Measurements from ENCODE around the gene C5.

The C5 gene

DNA sequence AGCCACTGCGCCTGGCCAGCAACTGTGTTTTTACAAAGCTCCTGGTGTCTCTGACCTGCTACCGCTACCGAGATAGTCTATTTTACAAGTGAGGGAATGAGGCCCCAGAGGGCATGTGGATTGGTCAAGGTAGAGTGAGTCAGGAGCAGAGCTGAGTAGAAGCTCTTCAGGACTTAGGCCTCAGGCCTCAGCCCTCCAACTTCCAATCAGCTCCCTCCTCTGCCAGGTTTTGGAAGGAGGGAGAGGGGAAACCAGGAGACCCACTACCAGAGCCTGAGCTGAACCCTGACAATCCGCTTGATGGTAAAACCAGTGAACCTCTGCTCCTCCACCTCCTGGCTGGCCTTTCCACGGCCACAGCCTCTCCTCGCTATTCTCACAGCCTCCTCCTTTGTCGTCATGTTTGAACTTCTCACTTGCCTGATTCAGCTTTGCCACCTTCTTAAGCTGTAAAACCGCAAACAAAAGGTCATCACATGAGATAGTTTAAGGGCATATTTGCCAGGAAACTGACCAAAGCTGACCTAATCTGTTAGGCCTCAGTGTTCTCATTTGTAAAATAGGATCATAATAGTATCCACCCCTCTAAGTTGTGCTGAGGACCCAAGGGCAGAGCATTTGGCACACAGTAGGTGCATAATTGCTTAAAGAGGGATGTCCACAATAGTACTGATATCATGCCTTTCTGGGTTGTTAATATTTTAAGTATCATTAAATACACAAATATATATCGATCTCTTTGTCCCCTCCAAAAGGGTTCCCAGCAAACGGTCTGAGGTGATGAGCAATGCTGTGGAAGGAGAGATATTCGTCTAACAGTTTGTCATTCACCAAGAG, 125.2 kb downstream of the C5 start:
- DNase-seq = no peak
- Histone ChIP-seq H4K91ac (ENCODE audit: low read length) (no peak overlapping the region), H3K9ac (ENCODE audit: low read length) (no peak overlapping the region), H2AFZ (ENCODE audit: low read depth, low read length) (no peak overlapping the region), H2BK120ac (ENCODE audit: low read depth, low read length) (no peak overlapping the region), H3K23ac (ENCODE audit: low read length in 2 of 2) (no peak overlapping the region), H3K27ac (ENCODE audit: low read length, poor library complexity, severe bottlenecking) (no peak overlapping the region), H2BK5ac (ENCODE audit: low read depth, low read length, poor library complexity, severe bottlenecking) (no peak overlapping the region), H3K18ac (ENCODE audit: low read depth in 1 of 2, low read length in 2 of 2) (no peak overlapping the region), H2BK15ac (ENCODE audit: low read depth, poor library complexity, severe bottlenecking) (no peak overlapping the region), H3K27me3 (ENCODE audit: control insufficient read depth in 1 of 2, insufficient read depth in 1 of 2, low read length in 2 of 2) (no peaks in the 10 kb centered on the region), H4K8ac (ENCODE audit: low read length) (no peak overlapping the region), H3K36me3 (ENCODE audit: control insufficient read depth in 1 of 2, insufficient read depth in 2 of 2, low read depth in 1 of 2, low read length in 2 of 2) (no peaks in the 10 kb centered on the region), H3K4ac (ENCODE audit: low read depth in 1 of 2, low read length in 2 of 2) (no peak overlapping the region), H3K4me1 (ENCODE audit: control insufficient read depth, insufficient read depth, low read depth, low read length) (peaks cover 23% of the 10 kb centered on the region), H3K79me1 (replicated peaks; ENCODE audit: low read length, poor library complexity, severe bottlenecking) (peaks cover 3% of the 10 kb centered on the region), H3K14ac (ENCODE audit: low read length in 2 of 2) (no peak overlapping the region), H2BK12ac (ENCODE audit: low read length in 2 of 2) (no peak overlapping the region), H3K4me2 (ENCODE audit: low read length, poor library complexity, severe bottlenecking) (no peak overlapping the region), H2AK5ac (ENCODE audit: low read length, severe bottlenecking) (no peak overlapping the region), H3K4me3 (ENCODE audit: insufficient read depth in 1 of 2, low read depth in 1 of 2, low read length in 2 of 2) (no peak overlapping the region), H3K9me3 (ENCODE audit: control insufficient read depth, low read length) (no peaks in the 10 kb centered on the region)
- WGBS = 91% methylated on average over 8 of the region's 11 CpGs

DNA sequence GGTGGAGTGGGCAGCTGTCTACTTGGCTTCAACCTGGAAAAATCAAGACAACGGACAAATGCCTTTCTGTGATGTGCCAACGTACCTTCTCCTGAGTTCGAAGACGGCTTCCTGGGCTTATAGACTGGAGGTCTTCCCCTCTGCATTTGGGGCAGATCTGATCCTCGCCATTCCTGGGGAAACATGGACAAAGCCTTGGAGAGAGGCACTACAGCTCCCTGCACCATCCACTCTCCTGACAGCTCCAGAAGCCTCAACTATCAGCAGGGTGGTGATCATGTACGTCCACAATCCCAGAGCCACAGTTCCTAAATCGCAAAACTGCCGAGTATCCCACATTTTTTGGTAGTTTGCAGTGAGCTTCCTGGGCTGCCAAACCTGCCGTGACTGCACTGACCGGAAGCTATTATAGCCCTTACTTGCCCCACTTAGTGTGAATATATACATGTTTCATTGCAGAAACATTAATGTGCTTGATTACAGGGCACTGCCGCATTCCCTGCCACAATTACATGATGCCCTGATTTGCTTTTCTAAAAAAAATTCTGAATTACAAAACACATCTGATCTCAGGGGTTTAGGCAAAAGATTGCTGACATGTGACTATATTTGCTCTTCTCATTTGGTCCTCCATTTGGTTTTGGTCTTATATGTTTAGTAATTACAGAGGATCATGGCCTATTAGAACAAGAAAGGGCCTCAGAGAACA, 126.3 kb downstream of the C5 start:
- Histone ChIP-seq H3K18ac (ENCODE audit: low read depth in 1 of 2, low read length in 2 of 2) (no peak overlapping the region), H4K91ac (ENCODE audit: low read length) (no peak overlapping the region), H3K79me1 (replicated peaks; ENCODE audit: low read length, poor library complexity, severe bottlenecking) (peaks cover 2% of the 10 kb centered on the region), H2BK120ac (ENCODE audit: low read depth, low read length) (no peak overlapping the region), H3K4me2 (ENCODE audit: low read length, poor library complexity, severe bottlenecking) (no peak overlapping the region), H3K4me3 (ENCODE audit: insufficient read depth in 1 of 2, low read depth in 1 of 2, low read length in 2 of 2) (no peak overlapping the region), H3K36me3 (ENCODE audit: control insufficient read depth in 1 of 2, insufficient read depth in 2 of 2, low read depth in 1 of 2, low read length in 2 of 2) (no peaks in the 10 kb centered on the region), H3K23ac (ENCODE audit: low read length in 2 of 2) (no peak overlapping the region), H3K4ac (ENCODE audit: low read depth in 1 of 2, low read length in 2 of 2) (no peak overlapping the region), H3K9me3 (ENCODE audit: control insufficient read depth, low read length) (no peaks in the 10 kb centered on the region), H4K8ac (ENCODE audit: low read length) (no peak overlapping the region), H3K27me3 (ENCODE audit: control insufficient read depth in 1 of 2, insufficient read depth in 1 of 2, low read length in 2 of 2) (no peaks in the 10 kb centered on the region), H3K4me1 (ENCODE audit: control insufficient read depth, insufficient read depth, low read depth, low read length) (peaks cover 30% of the 10 kb centered on the region), H3K9ac (ENCODE audit: low read length) (no peak overlapping the region), H2BK5ac (ENCODE audit: low read depth, low read length, poor library complexity, severe bottlenecking) (no peak overlapping the region), H3K14ac (ENCODE audit: low read length in 2 of 2) (no peak overlapping the region), H2BK12ac (ENCODE audit: low read length in 2 of 2) (no peak overlapping the region), H2BK15ac (ENCODE audit: low read depth, poor library complexity, severe bottlenecking) (peak overlapping the region; percentile 6), H2AK5ac (ENCODE audit: low read length, severe bottlenecking) (no peak overlapping the region), H3K27ac (ENCODE audit: low read length, poor library complexity, severe bottlenecking) (no peak overlapping the region), H2AFZ (ENCODE audit: low read depth, low read length) (no peak overlapping the region)
- DNase-seq = no peak
- 95% methylated on average over 10 of the region's 11 CpGs for WGBS

DNA sequence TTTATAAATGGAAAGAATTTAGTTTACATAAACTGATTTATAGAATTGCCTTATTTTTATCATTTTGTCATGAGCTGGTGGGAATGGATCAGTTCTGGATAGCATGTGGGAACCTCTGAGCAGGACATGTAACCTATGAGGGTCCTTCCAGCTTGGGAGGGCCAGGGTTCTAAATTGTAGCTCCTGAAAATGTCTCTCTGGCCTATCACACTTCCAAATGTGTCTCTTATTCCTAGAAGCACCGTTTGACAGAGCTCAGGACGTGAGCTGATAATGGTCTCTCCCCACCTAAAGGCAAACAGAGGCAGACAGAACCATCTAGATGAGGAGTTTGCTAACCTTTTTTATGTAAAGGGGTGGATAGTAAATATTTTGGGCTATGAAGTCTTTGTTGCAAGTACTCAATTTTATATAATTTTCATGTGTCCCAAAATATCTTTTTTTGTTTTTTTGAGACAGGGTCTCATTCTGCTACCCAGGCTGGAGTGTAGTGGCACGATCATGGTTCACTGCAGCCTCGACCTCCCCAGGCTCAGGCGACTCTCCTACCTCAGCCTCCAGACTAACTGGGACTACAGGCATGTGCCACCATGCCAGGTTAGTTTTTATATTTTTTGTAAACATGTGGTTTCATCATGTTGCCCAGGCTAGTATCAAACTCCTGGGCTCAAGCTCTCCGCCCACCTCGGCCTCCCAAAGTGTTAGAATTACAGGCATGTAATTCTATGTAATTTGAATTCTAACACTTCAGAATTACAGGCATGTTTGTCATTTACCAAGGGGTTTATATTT, 127.5 kb downstream of the C5 start:
- Histone ChIP-seq H3K27ac (ENCODE audit: low read length, poor library complexity, severe bottlenecking) (no peak overlapping the region), H3K4me2 (ENCODE audit: low read length, poor library complexity, severe bottlenecking) (no peak overlapping the region), H2AK5ac (ENCODE audit: low read length, severe bottlenecking) (no peak overlapping the region), H3K9ac (ENCODE audit: low read length) (peak overlapping the region; percentile 27), H2BK12ac (ENCODE audit: low read length in 2 of 2) (no peak overlapping the region), H3K14ac (ENCODE audit: low read length in 2 of 2) (no peak overlapping the region), H3K4me3 (ENCODE audit: insufficient read depth in 1 of 2, low read depth in 1 of 2, low read length in 2 of 2) (no peak overlapping the region), H3K9me3 (ENCODE audit: control insufficient read depth, low read length) (peaks cover under 1% of the 10 kb centered on the region), H3K27me3 (ENCODE audit: control insufficient read depth in 1 of 2, insufficient read depth in 1 of 2, low read length in 2 of 2) (no peaks in the 10 kb centered on the region), H4K91ac (ENCODE audit: low read length) (no peak overlapping the region), H3K36me3 (ENCODE audit: control insufficient read depth in 1 of 2, insufficient read depth in 2 of 2, low read depth in 1 of 2, low read length in 2 of 2) (no peaks in the 10 kb centered on the region), H3K4me1 (ENCODE audit: control insufficient read depth, insufficient read depth, low read depth, low read length) (peaks cover 27% of the 10 kb centered on the region), H2AFZ (ENCODE audit: low read depth, low read length) (no peak overlapping the region), H3K79me1 (replicated peaks; ENCODE audit: low read length, poor library complexity, severe bottlenecking) (no peaks in the 10 kb centered on the region), H3K23ac (ENCODE audit: low read length in 2 of 2) (no peak overlapping the region), H2BK120ac (ENCODE audit: low read depth, low read length) (no peak overlapping the region), H2BK15ac (ENCODE audit: low read depth, poor library complexity, severe bottlenecking) (no peak overlapping the region), H3K4ac (ENCODE audit: low read depth in 1 of 2, low read length in 2 of 2) (no peak overlapping the region), H3K18ac (ENCODE audit: low read depth in 1 of 2, low read length in 2 of 2) (no peak overlapping the region), H2BK5ac (ENCODE audit: low read depth, low read length, poor library complexity, severe bottlenecking) (no peak overlapping the region), H4K8ac (ENCODE audit: low read length) (no peak overlapping the region)
- 95% methylated on average over 4 of the region's 7 CpGs for WGBS
- DNase-seq = no peak

Data from mesenchymal stem cell (in vitro differentiated cells and primary cell).